SIG-M5 treated with dmso at 0.1 percent for 504 hours (cell line): ENCODE data around the gene CCDC150.

Source experiments
- DNase-seq: peaks from one replicate; lab custom pipeline; 2025; ENCODE audit not compliant: unreplicated experiment; lab: John Stamatoyannopoulos, UW

CCDC150 gene

GRCh38 chr2:196767101-196767500, 127.6 kb downstream of the CCDC150 start:
- no peak for DNase-seq
